CD4-positive, alpha-beta T cell (primary cell): Measurements from ENCODE around the gene TRABD2B. TPM values are rescaled to one million over a fixed set of nuclear protein-coding genes. Genes with fewer than 3 reads are reported as not detected.

ENCODE experiments used
- ATAC-seq: fragments of 200-7000 bp; cut with Tn5 transposase; one replicate; pipeline ENCODE4 v1.10.0; 2022; ENCODE audit warnings: mild to moderate bottlenecking; ENCODE audit not compliant: poor library complexity
- CTCF ChIA-PET: fragments of 350-600 bp; sonication (Branson Sonifier 250); formaldehyde crosslinking; loops from one replicate; lab custom pipeline; 2021; ENCODE audit warnings: antibody characterized with exemption, inconsistent platforms; lab: Charles Lee
- POLR2A ChIA-PET: fragments of 350-600 bp; sonication (Branson Sonifier 250); formaldehyde crosslinking; loops from one replicate; lab custom pipeline; 2021; ENCODE audit warnings: antibody characterized with exemption, inconsistent platforms; lab: Charles Lee
- DNase-seq, 14 experiments: peaks; one replicate each; pipeline ENCODE4 v3.0.0-alpha.2; 2013 to 2020; ENCODE audit warnings: mixed read lengths in 2 of 14
- H3K27ac ChIP-seq, 2 donors: one replicate each; pipeline versions ENCODE4 v1.5.1 to v1.7.0; 2013; ENCODE audit warnings: low read length in 2 of 2, low read depth in 1 of 2, mild to moderate bottlenecking in 1 of 2
- H3K27me3 ChIP-seq, 2 experiments: 1 replicate in 1 of 2; 2 replicates in 1 of 2; pipeline versions ENCODE4 v1.6.1 to v1.7.0; 2013; ENCODE audit warnings: low read length in 2 of 2, control low read depth in 1 of 2, mild to moderate bottlenecking in 1 of 2, moderate library complexity in 1 of 2; ENCODE audit not compliant: insufficient read depth in 2 of 2, control insufficient read depth in 1 of 2
- H3K36me3 ChIP-seq: one replicate; pipeline ENCODE4 v1.6.1; 2013; ENCODE audit warnings: low read length, control low read depth; ENCODE audit not compliant: insufficient read depth
- H3K4me1 ChIP-seq: one replicate; pipeline ENCODE4 v1.6.1; 2013; ENCODE audit warnings: low read length, control low read depth; ENCODE audit not compliant: insufficient read depth
- H3K4me3 ChIP-seq: one replicate; pipeline ENCODE4 v1.5.1; 2013; ENCODE audit warnings: mild to moderate bottlenecking, low read length, moderate library complexity
- H3K9me3 ChIP-seq, 2 experiments: 1 replicate in 1 of 2; 2 replicates in 1 of 2; pipeline versions ENCODE4 v1.6.1 to v1.7.0; 2013; ENCODE audit warnings: low read length in 2 of 2, mild to moderate bottlenecking in 2 of 2, control low read depth in 1 of 2, moderate library complexity in 1 of 2; ENCODE audit not compliant: control insufficient read depth in 1 of 2, insufficient read depth in 1 of 2
- H3K27ac Mint-ChIP-seq: one replicate; pipeline ENCODE4 v1.8.0; 2020; ENCODE audit warnings: mixed read lengths
- H3K27me3 Mint-ChIP-seq: one replicate; pipeline ENCODE4 v1.8.0; 2021; ENCODE audit warnings: mixed read lengths
- H3K36me3 Mint-ChIP-seq: one replicate; pipeline ENCODE4 v1.8.0; 2021; ENCODE audit warnings: low read depth, mixed read lengths
- H3K4me1 Mint-ChIP-seq: one replicate; pipeline ENCODE4 v1.8.0; 2021; ENCODE audit warnings: low read depth, mixed read lengths
- H3K4me3 Mint-ChIP-seq: one replicate; pipeline ENCODE4 v1.8.0; 2020; ENCODE audit warnings: mild to moderate bottlenecking, mixed read lengths
- H3K9me3 Mint-ChIP-seq: one replicate; pipeline ENCODE4 v1.8.0; 2020; ENCODE audit warnings: mixed read lengths
- intact Hi-C, 2 experiments: fragments of 100-400 bp; cut with DNase I in 1 of 2; cut with micrococcal nuclease in 1 of 2; formaldehyde crosslinking; loops; one replicate each; pipeline versions ENCODE4 v1.15.1 to v1.9.0; 2023 to 2025; cut with DNase I, micrococcal nuclease
- total RNA-seq, 174 experiments: library from RNA in 2 of 174; stranded (reverse) in 2 of 174; gene quantifications; one replicate each; pipeline ENCODE4 v1.2.3 and lab custom pipeline; 2021 to 2026
- TF ChIP-seq, protein P1 (sequence below): fragments of 200-600 bp; IDR thresholded peaks from one replicate; pipeline ENCODE4 v1.8.0; 2022; ENCODE audit warnings: antibody characterized with exemption, mild to moderate bottlenecking

The TRABD2B gene
- total RNA-seq, 2 experiments from 2014 or later = not detected

DNA sequence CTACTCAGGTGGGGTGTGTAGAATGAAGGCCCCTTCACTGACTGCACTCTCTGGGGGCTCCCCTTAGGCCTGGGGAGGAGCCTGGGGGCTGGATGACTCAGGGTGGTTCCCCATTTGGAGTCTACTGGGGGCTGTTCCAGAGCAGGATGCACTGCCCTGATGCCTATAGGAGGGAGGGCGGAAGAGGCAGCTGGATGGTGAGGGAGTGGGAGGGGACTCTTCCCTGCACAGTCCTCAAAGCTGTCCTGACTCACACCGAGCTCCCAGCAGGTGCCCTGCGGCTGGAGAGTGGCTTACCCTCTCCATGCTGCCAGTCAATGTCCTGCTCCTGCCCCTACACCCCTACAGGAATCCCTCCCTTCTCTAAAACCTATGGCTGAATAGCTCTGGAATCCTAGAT is 204.4 kb downstream of the TRABD2B start:
- H3K4me3 Mint-ChIP-seq = no peak overlapping the region
- TF ChIP-seq, protein P1, sequence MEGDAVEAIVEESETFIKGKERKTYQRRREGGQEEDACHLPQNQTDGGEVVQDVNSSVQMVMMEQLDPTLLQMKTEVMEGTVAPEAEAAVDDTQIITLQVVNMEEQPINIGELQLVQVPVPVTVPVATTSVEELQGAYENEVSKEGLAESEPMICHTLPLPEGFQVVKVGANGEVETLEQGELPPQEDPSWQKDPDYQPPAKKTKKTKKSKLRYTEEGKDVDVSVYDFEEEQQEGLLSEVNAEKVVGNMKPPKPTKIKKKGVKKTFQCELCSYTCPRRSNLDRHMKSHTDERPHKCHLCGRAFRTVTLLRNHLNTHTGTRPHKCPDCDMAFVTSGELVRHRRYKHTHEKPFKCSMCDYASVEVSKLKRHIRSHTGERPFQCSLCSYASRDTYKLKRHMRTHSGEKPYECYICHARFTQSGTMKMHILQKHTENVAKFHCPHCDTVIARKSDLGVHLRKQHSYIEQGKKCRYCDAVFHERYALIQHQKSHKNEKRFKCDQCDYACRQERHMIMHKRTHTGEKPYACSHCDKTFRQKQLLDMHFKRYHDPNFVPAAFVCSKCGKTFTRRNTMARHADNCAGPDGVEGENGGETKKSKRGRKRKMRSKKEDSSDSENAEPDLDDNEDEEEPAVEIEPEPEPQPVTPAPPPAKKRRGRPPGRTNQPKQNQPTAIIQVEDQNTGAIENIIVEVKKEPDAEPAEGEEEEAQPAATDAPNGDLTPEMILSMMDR = no peak
- DNase-seq = no peak
- H3K4me1 Mint-ChIP-seq = no peaks in the 10 kb centered on the region
- Histone ChIP-seq H3K4me3 (no peak overlapping the region), H3K4me1 (no peaks in the 10 kb centered on the region), H3K36me3 (no peaks in the 10 kb centered on the region), H3K27me3 (no peaks in the 10 kb centered on the region), H3K27ac (no peak overlapping the region), H3K9me3 (no peaks in the 10 kb centered on the region)
- ChIA-PET CTCF (no interaction called here), POLR2A (no interaction called here)
- H3K27me3 Mint-ChIP-seq = no peaks in the 10 kb centered on the region
- no peaks in the 10 kb centered on the region for H3K36me3 Mint-ChIP-seq
- ATAC-seq = no peak
- no peak overlapping the region for H3K27ac Mint-ChIP-seq
- intact Hi-C loops = no loop called here
- no peaks in the 10 kb centered on the region for H3K9me3 Mint-ChIP-seq

DNA sequence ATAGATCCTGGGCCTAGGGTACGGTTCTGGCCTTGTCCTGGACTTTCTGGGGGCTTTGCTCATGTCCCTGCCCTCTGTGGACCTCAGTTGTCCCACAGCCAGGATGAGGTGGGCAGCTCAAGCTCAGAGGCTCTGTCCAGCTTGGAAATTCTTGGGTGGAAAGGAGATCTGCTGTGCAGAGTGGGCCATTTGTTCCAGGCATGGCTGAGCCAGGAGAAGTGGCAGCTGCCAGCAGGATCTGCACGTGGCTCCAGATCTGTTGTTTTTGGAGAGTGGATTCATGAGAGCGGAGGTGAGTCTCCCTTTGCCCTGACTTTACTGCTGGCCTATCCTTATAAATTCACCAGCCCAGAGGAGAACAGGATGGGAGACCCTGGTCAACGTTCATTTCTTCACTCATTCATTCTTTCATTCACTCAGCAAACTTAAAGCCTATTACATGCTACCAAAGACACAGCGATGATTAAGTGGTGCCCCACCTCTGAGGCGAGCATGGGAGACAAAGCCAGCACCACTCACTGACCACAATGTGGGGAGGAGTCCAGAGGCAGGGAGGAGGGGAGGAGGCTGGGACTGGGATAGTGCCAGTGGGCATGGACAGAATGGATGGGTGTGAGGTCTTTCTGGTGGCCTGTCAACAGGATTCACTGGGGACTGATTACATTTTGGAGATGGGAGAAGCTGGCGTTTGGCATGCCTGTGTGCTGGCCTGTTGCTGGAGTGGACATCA is 205.1 kb downstream of the TRABD2B start:
- Histone ChIP-seq H3K9me3 (no peaks in the 10 kb centered on the region), H3K4me3 (no peak overlapping the region), H3K36me3 (no peaks in the 10 kb centered on the region), H3K4me1 (no peaks in the 10 kb centered on the region), H3K27ac (no peak overlapping the region), H3K27me3 (no peaks in the 10 kb centered on the region)
- ChIA-PET POLR2A (no interaction called here), CTCF (no interaction called here)
- intact Hi-C loops = no loop called here
- ATAC-seq (no peak), DNase-seq (no peak)
- Mint-ChIP-seq H3K27ac (no peak overlapping the region), H3K4me1 (no peaks in the 10 kb centered on the region), H3K9me3 (no peaks in the 10 kb centered on the region), H3K36me3 (no peaks in the 10 kb centered on the region), H3K27me3 (no peaks in the 10 kb centered on the region), H3K4me3 (no peak overlapping the region)
- TF ChIP-seq, protein P1 = no peak

DNA sequence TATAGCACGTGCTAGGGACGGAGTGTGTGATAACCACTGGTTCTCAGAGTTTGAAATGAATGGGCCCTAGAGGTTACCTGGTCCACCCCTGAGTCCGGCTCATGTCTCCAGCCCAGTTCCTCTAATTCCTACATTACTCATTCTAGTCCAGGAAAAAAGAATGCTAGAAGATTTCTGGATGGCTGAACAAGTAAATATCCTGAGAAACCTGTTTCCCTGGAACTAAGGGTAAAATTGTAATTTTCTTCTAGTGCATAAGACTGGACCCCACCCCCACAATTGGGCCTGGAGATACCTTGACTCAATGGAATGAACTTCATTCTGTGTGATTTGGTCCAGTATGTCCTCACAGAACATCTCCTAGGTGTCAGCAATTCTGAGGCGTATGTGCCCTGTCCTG is 208.4 kb downstream of the TRABD2B start:
- H3K9me3 ChIP-seq = no peaks in the 10 kb centered on the region
- intact Hi-C loops = no loop called here
- ATAC-seq = no peak
- no peak overlapping the region for H3K27ac ChIP-seq
- Mint-ChIP-seq H3K4me3 (no peak overlapping the region), H3K36me3 (no peaks in the 10 kb centered on the region), H3K9me3 (no peaks in the 10 kb centered on the region), H3K27ac (no peak overlapping the region), H3K27me3 (no peaks in the 10 kb centered on the region), H3K4me1 (no peaks in the 10 kb centered on the region)
- TF ChIP-seq, protein P1 = no peak
- H3K36me3 ChIP-seq = no peaks in the 10 kb centered on the region
- no peak for DNase-seq
- H3K27me3 ChIP-seq = no peaks in the 10 kb centered on the region
- CTCF ChIA-PET = no interaction called here
- H3K4me3 ChIP-seq = no peak overlapping the region
- no peaks in the 10 kb centered on the region for H3K4me1 ChIP-seq
- POLR2A ChIA-PET = no interaction called here
